ENCODE results near the gene CPNE1. TPM values are rescaled to one million over a fixed set of nuclear protein-coding genes. Genes with fewer than 3 reads are reported as not detected.

Gene CPNE1
- total RNA-seq, 1 donor from 2014 or later = 233 TPM

- Mint-ChIP-seq H3K9me3 (ENCODE audit: unreplicated experiment) (no peaks in the 10 kb centered on the region), H3K27me3 (ENCODE audit: unreplicated experiment) (no peaks in the 10 kb centered on the region), H3K27ac (ENCODE audit: unreplicated experiment) (no peak overlapping the region), H3K4me3 (ENCODE audit: unreplicated experiment) (no peak overlapping the region), H3K36me3 (ENCODE audit: low read depth, unreplicated experiment) (peaks cover 3% of the 10 kb centered on the region), H3K4me1 (ENCODE audit: unreplicated experiment) (no peaks in the 10 kb centered on the region)
- no peak for TF ChIP-seq CTCF (IDR thresholded peaks at IDR 0.05; ENCODE audit: unreplicated experiment)
- no peak for DNase-seq (ENCODE audit: low spot score)
These were observed 11.3 kb downstream of the CPNE1 start for GRCh38 chr20:35653430-35653734.

GRCh38 chr20:35652641-35653429, 11.9 kb downstream of the CPNE1 start:
- H3K27ac Mint-ChIP-seq (ENCODE audit: unreplicated experiment) = no peak overlapping the region
- H3K36me3 Mint-ChIP-seq (ENCODE audit: low read depth, unreplicated experiment) = peaks cover 3% of the 10 kb centered on the region
- no peaks in the 10 kb centered on the region for H3K27me3 Mint-ChIP-seq (ENCODE audit: unreplicated experiment)
- H3K4me3 Mint-ChIP-seq (ENCODE audit: unreplicated experiment) = no peak overlapping the region
- no peak for TF ChIP-seq CTCF (IDR thresholded peaks at IDR 0.05; ENCODE audit: unreplicated experiment)
- H3K4me1 Mint-ChIP-seq (ENCODE audit: unreplicated experiment) = no peaks in the 10 kb centered on the region
- no peak for DNase-seq (ENCODE audit: low spot score)
- no peaks in the 10 kb centered on the region for H3K9me3 Mint-ChIP-seq (ENCODE audit: unreplicated experiment)

GRCh38 chr20:35651958-35652357, 12.7 kb downstream of the CPNE1 start:
- Mint-ChIP-seq H3K27ac (ENCODE audit: unreplicated experiment) (no peak overlapping the region), H3K4me1 (ENCODE audit: unreplicated experiment) (peaks cover 3% of the 10 kb centered on the region), H3K4me3 (ENCODE audit: unreplicated experiment) (no peak overlapping the region), H3K36me3 (ENCODE audit: low read depth, unreplicated experiment) (peaks cover 3% of the 10 kb centered on the region), H3K27me3 (ENCODE audit: unreplicated experiment) (no peaks in the 10 kb centered on the region), H3K9me3 (ENCODE audit: unreplicated experiment) (no peaks in the 10 kb centered on the region)
- DNase-seq (ENCODE audit: low spot score) = no peak
- no peak for TF ChIP-seq CTCF (IDR thresholded peaks at IDR 0.05; ENCODE audit: unreplicated experiment)

- peaks cover 3% of the 10 kb centered on the region for H3K36me3 Mint-ChIP-seq (ENCODE audit: low read depth, unreplicated experiment)
- DNase-seq (ENCODE audit: low spot score) = no peak
- TF ChIP-seq CTCF (IDR thresholded peaks at IDR 0.05; ENCODE audit: unreplicated experiment) = no peak
- peaks cover 6% of the 10 kb centered on the region for H3K4me1 Mint-ChIP-seq (ENCODE audit: unreplicated experiment)
- no peak overlapping the region for H3K4me3 Mint-ChIP-seq (ENCODE audit: unreplicated experiment)
- H3K9me3 Mint-ChIP-seq (ENCODE audit: unreplicated experiment) = no peaks in the 10 kb centered on the region
- H3K27ac Mint-ChIP-seq (ENCODE audit: unreplicated experiment) = no peak overlapping the region
- no peaks in the 10 kb centered on the region for H3K27me3 Mint-ChIP-seq (ENCODE audit: unreplicated experiment)
These were observed 14.1 kb downstream of the CPNE1 start for GRCh38 chr20:35650632-35651031.

GRCh38 chr20:35648836-35649235, 15.9 kb downstream of the CPNE1 start:
- no peak for TF ChIP-seq CTCF (IDR thresholded peaks at IDR 0.05; ENCODE audit: unreplicated experiment)
- Mint-ChIP-seq H3K4me3 (ENCODE audit: unreplicated experiment) (no peak overlapping the region), H3K9me3 (ENCODE audit: unreplicated experiment) (no peaks in the 10 kb centered on the region), H3K27ac (ENCODE audit: unreplicated experiment) (no peak overlapping the region), H3K36me3 (ENCODE audit: low read depth, unreplicated experiment) (peaks cover 3% of the 10 kb centered on the region), H3K27me3 (ENCODE audit: unreplicated experiment) (no peaks in the 10 kb centered on the region), H3K4me1 (ENCODE audit: unreplicated experiment) (peaks cover 16% of the 10 kb centered on the region)
- no peak for DNase-seq (ENCODE audit: low spot score)
